GM23338 (cell line): ENCODE data around the gene GABRB3. TPM values are rescaled to one million over a fixed set of nuclear protein-coding genes. Genes with fewer than 3 reads are reported as not detected.

Source experiments
- ATAC-seq: fragments of 200-7000 bp; cut with Tn5 transposase; 3 replicates; pipeline ENCODE4 v1.9.1; 2020
- DNase-seq: peaks from one replicate; pipeline ENCODE4 v3.0.0-alpha.2; 2015; ENCODE audit warnings: low spot score
- H2AFZ ChIP-seq: fragments of 200-600 bp; sonication (generic); 2 replicates; pipeline ENCODE4 v1.8.0; 2016; ENCODE audit warnings: antibody characterized with exemption, mild to moderate bottlenecking, moderate library complexity
- H3F3A ChIP-seq: fragments of 200-600 bp; sonication (generic); replicated peaks from 2 replicates; pipeline ENCODE4 v1.8.0; 2017; ENCODE audit warnings: antibody characterized with exemption, mixed run types, low read depth
- H3K27ac ChIP-seq: fragments of 200-600 bp; sonication (generic); 2 replicates; pipeline ENCODE4 v1.6.1; 2016; ENCODE audit warnings: low read depth
- H3K27me3 ChIP-seq: fragments of 200-600 bp; sonication (generic); 2 replicates; pipeline ENCODE4 v1.8.0; 2016; ENCODE audit warnings: mild to moderate bottlenecking, mixed run types, moderate library complexity; ENCODE audit not compliant: insufficient read depth
- H3K36me3 ChIP-seq: fragments of 200-600 bp; sonication (generic); 2 replicates; pipeline ENCODE4 v1.8.0; 2016; ENCODE audit warnings: mild to moderate bottlenecking; ENCODE audit not compliant: insufficient read depth
- H3K4me1 ChIP-seq: fragments of 200-600 bp; sonication (generic); 2 replicates; pipeline ENCODE4 v1.8.0; 2016; ENCODE audit warnings: mild to moderate bottlenecking, moderate library complexity; ENCODE audit not compliant: insufficient read depth
- H3K4me2 ChIP-seq: fragments of 200-600 bp; sonication (generic); 2 replicates; pipeline ENCODE4 v1.7.1; 2017; ENCODE audit warnings: mixed run types
- H3K4me3 ChIP-seq: fragments of 200-600 bp; sonication (generic); 2 replicates; pipeline ENCODE4 v1.6.1; 2016; ENCODE audit warnings: mixed run types
- H3K79me2 ChIP-seq: fragments of 200-600 bp; sonication (generic); replicated peaks from 2 replicates; pipeline ENCODE4 v1.8.0; 2017; ENCODE audit warnings: mild to moderate bottlenecking; ENCODE audit not compliant: insufficient read depth
- H3K9me2 ChIP-seq: fragments of 200-600 bp; sonication (generic); 2 replicates; pipeline ENCODE4 v1.8.0; 2017; ENCODE audit not compliant: insufficient read depth
- H4K20me1 ChIP-seq: fragments of 200-600 bp; sonication (generic); replicated peaks from 2 replicates; pipeline ENCODE4 v1.8.0; 2017; ENCODE audit warnings: mild to moderate bottlenecking; ENCODE audit not compliant: insufficient read depth
- H3K27ac Mint-ChIP-seq: 2 replicates; pipeline ENCODE4 v1.8.0; 2020; ENCODE audit warnings: inconsistent platforms, mild to moderate bottlenecking, moderate library complexity, mixed read lengths
- H3K27me3 Mint-ChIP-seq: 3 replicates; pipeline ENCODE4 v1.8.0; 2022; ENCODE audit warnings: low read depth, mild to moderate bottlenecking, moderate library complexity, mixed read lengths, inconsistent platforms; ENCODE audit not compliant: insufficient read depth, poor library complexity
- H3K36me3 Mint-ChIP-seq: 3 replicates; pipeline ENCODE4 v1.8.0; 2021; ENCODE audit warnings: low read depth, mild to moderate bottlenecking, inconsistent platforms, moderate library complexity, mixed read lengths
- H3K4me1 Mint-ChIP-seq: 3 replicates; pipeline ENCODE4 v1.8.0; 2020; ENCODE audit warnings: mild to moderate bottlenecking, inconsistent platforms, mixed read lengths
- H3K4me3 Mint-ChIP-seq: 3 replicates; pipeline ENCODE4 v1.8.0; 2021; ENCODE audit warnings: moderate library complexity, mild to moderate bottlenecking, inconsistent platforms, mixed read lengths
- H3K9me3 Mint-ChIP-seq: 3 replicates; pipeline ENCODE4 v1.8.0; 2020; ENCODE audit warnings: moderate library complexity, mild to moderate bottlenecking, inconsistent platforms, mixed read lengths
- ETS1 ChIP-seq: IDR thresholded peaks from 2 replicates; pipeline ENCODE4 v1.6.1; 2016; ENCODE audit warnings: antibody characterized with exemption
- EZH2phosphoT487 ChIP-seq: fragments of 200-600 bp; sonication (generic); IDR thresholded peaks from one replicate; pipeline ENCODE4 v1.8.1; 2018; ENCODE audit warnings: antibody characterized with exemption; ENCODE audit not compliant: unreplicated experiment
- NANOG ChIP-seq: IDR thresholded peaks from 2 replicates; pipeline ENCODE4 v1.6.1; 2016; ENCODE audit warnings: antibody characterized with exemption, borderline replicate concordance
- POLR2AphosphoS5 ChIP-seq: IDR thresholded peaks from 2 replicates; pipeline ENCODE4 v1.6.1; 2016; ENCODE audit warnings: antibody characterized with exemption, low read depth
- STAT1 ChIP-seq: IDR thresholded peaks from one replicate; pipeline ENCODE4 v1.6.1; 2016; ENCODE audit warnings: antibody characterized with exemption; ENCODE audit not compliant: unreplicated experiment
- ZNF462 ChIP-seq: fragments of 250-450 bp; sonication (Bioruptor Pico); IDR thresholded peaks from 2 replicates; pipeline ENCODE4 v1.5.0; 2020; ENCODE audit warnings: mild to moderate bottlenecking, moderate library complexity
- polyA plus RNA-seq: library from polyadenylated mRNA; unstranded; fragments of >200 nt; fragmentation: Nextera tagmentation; extraction: Ambion mirVana; gene quantifications from 2 replicates; pipeline ENCODE4 v1.2.1, GENCODE V29; 2016
- total RNA-seq: library from RNA; depleted of rRNA; stranded (reverse); fragments of >200 nt; shearing (Covaris generic); gene quantifications from 2 replicates; pipeline ENCODE4 v1.2.3, GENCODE V29; 2014

The GABRB3 gene
- total and polyA plus RNA-seq, 2 experiments from 2014 or later: 56.5 to 131 TPM

- H3K4me1 Mint-ChIP-seq: peaks cover 10% of the 10 kb centered on the region; the same call in 2 of the 3 replicates
- ATAC-seq: no peak
- H3K79me2 ChIP-seq: no peaks in the 10 kb centered on the region
Observed at GRCh38 chr15:26806151-26806550, 33.3 kb upstream of the GABRB3 start.

More at GRCh38 chr15:26806151-26806550, 33.3 kb upstream of the GABRB3 start:
- Mint-ChIP-seq H3K27me3 (peaks cover 12% of the 10 kb centered on the region), H3K27ac (no peak overlapping the region), H3K4me3 (no peak overlapping the region), H3K36me3 (peaks cover 2% of the 10 kb centered on the region; the same call in 2 of the 3 replicates), H3K9me3 (peaks cover 6% of the 10 kb centered on the region; the same call in 2 of the 3 replicates)
- H3K4me1 ChIP-seq: no peaks in the 10 kb centered on the region
- no peak overlapping the region for H3K27ac ChIP-seq
- no peak for DNase-seq
- no peaks in the 10 kb centered on the region for H3F3A ChIP-seq
- TF ChIP-seq NANOG (no peak), ETS1 (no peak), ZNF462 (CRISPR knock-in tag) (no peak), POLR2AphosphoS5 (no peak), EZH2phosphoT487 (no peak), STAT1 (no peak)
- H2AFZ ChIP-seq: no peak overlapping the region
- H3K4me3 ChIP-seq: no peak overlapping the region
- H3K4me2 ChIP-seq: no peak overlapping the region
- H3K9me2 ChIP-seq: peaks cover 3% of the 10 kb centered on the region; the same call in 1 of the 2 replicates
- H3K27me3 ChIP-seq: no peaks in the 10 kb centered on the region
- H4K20me1 ChIP-seq: no peaks in the 10 kb centered on the region
- no peaks in the 10 kb centered on the region for H3K36me3 ChIP-seq
